Natural killer cell treated with Interleukin-12 subunit alpha and Interleukin-12 subunit beta and Interleukin-15 and Interleukin-18, amount 100 ng/mL, for 72 hours (primary cell): Measurements from ENCODE around the gene RBPMS2. TPM values are rescaled to one million over a fixed set of nuclear protein-coding genes. Genes with fewer than 3 reads are reported as not detected.
A peak's percentile ranks its signal among the peaks of the same experiment; 100 is the strongest.

Source experiments
- ATAC-seq, 2 donors: fragments of 150-1000 bp; cut with Tn5 transposase in 1 of 2; sonication (Bioruptor Pico), chemical (Tn5 transposase) in 1 of 2; 2 replicates each; pipeline ENCODE4 v1.10.0; 2021
- DNase-seq: peaks from one replicate; pipeline ENCODE4 v3.0.0; 2022; ENCODE audit warnings: low spot score
- H3K27ac Mint-ChIP-seq, 2 donors: 1 replicate in 1 of 2; 2 replicates in 1 of 2; pipeline ENCODE4 v1.8.0; 2022; ENCODE audit warnings: mixed read lengths in 2 of 2, mild to moderate bottlenecking in 1 of 2, moderate library complexity in 1 of 2
- H3K27me3 Mint-ChIP-seq, 2 donors: 1 replicate in 1 of 2; 2 replicates in 1 of 2; pipeline ENCODE4 v1.8.0; 2022; ENCODE audit warnings: mixed read lengths in 2 of 2
- H3K36me3 Mint-ChIP-seq: one replicate; pipeline ENCODE4 v1.8.0; 2022; ENCODE audit warnings: mixed read lengths
- H3K4me1 Mint-ChIP-seq, 2 donors: 1 replicate in 1 of 2; 2 replicates in 1 of 2; pipeline ENCODE4 v1.8.0; 2022; ENCODE audit warnings: low read depth in 2 of 2, mixed read lengths in 2 of 2, mild to moderate bottlenecking in 1 of 2
- H3K4me3 Mint-ChIP-seq: one replicate; pipeline ENCODE4 v1.8.0; 2022; ENCODE audit warnings: mixed read lengths
- H3K9me3 Mint-ChIP-seq: 2 replicates; pipeline ENCODE4 v1.8.0; 2022; ENCODE audit warnings: mixed read lengths
- total RNA-seq, 2 donors: library from RNA; stranded (reverse); gene quantifications; one replicate each; pipeline ENCODE4 v1.2.3, GENCODE V29; 2022

Gene RBPMS2
- total RNA-seq, 2 donors from 2014 or later = 0.33 to 1.7 TPM

- H3K36me3 Mint-ChIP-seq = no peaks in the 10 kb centered on the region
- H3K27me3 Mint-ChIP-seq = no peaks in the 10 kb centered on the region
- no peak for ATAC-seq
- H3K4me3 Mint-ChIP-seq = no peak overlapping the region
- DNase-seq = no peak
- peak overlapping the region in 1 of 2 donors; percentile 13 for H3K27ac Mint-ChIP-seq
- no peaks in the 10 kb centered on the region for H3K9me3 Mint-ChIP-seq
- H3K4me1 Mint-ChIP-seq = no peaks in the 10 kb centered on the region
Observed at GRCh38 chr15:64740311-64741170, 34.8 kb downstream of the RBPMS2 start.

- no peak overlapping the region for H3K4me3 Mint-ChIP-seq
- DNase-seq = no peak
- H3K36me3 Mint-ChIP-seq = no peaks in the 10 kb centered on the region
- ATAC-seq = no peak
- no peaks in the 10 kb centered on the region for H3K27me3 Mint-ChIP-seq
- no peaks in the 10 kb centered on the region for H3K4me1 Mint-ChIP-seq
- H3K27ac Mint-ChIP-seq = peak overlapping the region in 1 of 2 donors; percentile 13
- H3K9me3 Mint-ChIP-seq = no peaks in the 10 kb centered on the region
Observed at GRCh38 chr15:64739577-64740143, 35.7 kb downstream of the RBPMS2 start.

- Mint-ChIP-seq H3K36me3 (no peaks in the 10 kb centered on the region), H3K27me3 (no peaks in the 10 kb centered on the region), H3K27ac (no peak overlapping the region), H3K4me3 (no peak overlapping the region), H3K4me1 (no peaks in the 10 kb centered on the region), H3K9me3 (no peaks in the 10 kb centered on the region)
- DNase-seq (no peak), ATAC-seq (no peak)
Observed at GRCh38 chr15:64739156-64739555, 36.2 kb downstream of the RBPMS2 start.

GRCh38 chr15:64738226-64739095 lies 36.9 kb downstream of the RBPMS2 start:
- Mint-ChIP-seq H3K27me3 (no peaks in the 10 kb centered on the region), H3K4me1 (no peaks in the 10 kb centered on the region), H3K9me3 (no peaks in the 10 kb centered on the region), H3K36me3 (no peaks in the 10 kb centered on the region), H3K4me3 (no peak overlapping the region), H3K27ac (no peak overlapping the region)
- ATAC-seq = no peak
- DNase-seq = no peak

- no peak overlapping the region for H3K27ac Mint-ChIP-seq
- H3K4me3 Mint-ChIP-seq = no peak overlapping the region
- ATAC-seq (no peak), DNase-seq (no peak)
- peaks cover 11 to 12% of the 10 kb centered on the region in 2 donors for H3K4me1 Mint-ChIP-seq
- H3K36me3 Mint-ChIP-seq = no peaks in the 10 kb centered on the region
- peaks cover 0 to 3% of the 10 kb centered on the region in 2 donors for H3K27me3 Mint-ChIP-seq
- H3K9me3 Mint-ChIP-seq = no peaks in the 10 kb centered on the region
Observed at GRCh38 chr15:64732156-64732860, 43.1 kb downstream of the RBPMS2 start.

GRCh38 chr15:64731805-64732151 lies 43.6 kb downstream of the RBPMS2 start:
- H3K4me1 Mint-ChIP-seq = peaks cover 11 to 12% of the 10 kb centered on the region in 2 donors
- ATAC-seq = no peak
- no peak overlapping the region for H3K4me3 Mint-ChIP-seq
- H3K27ac Mint-ChIP-seq = peak overlapping the region in 1 of 2 donors; percentile 49
- no peak for DNase-seq
- H3K27me3 Mint-ChIP-seq = peaks cover 0 to 3% of the 10 kb centered on the region in 2 donors
- no peaks in the 10 kb centered on the region for H3K36me3 Mint-ChIP-seq
- H3K9me3 Mint-ChIP-seq = no peaks in the 10 kb centered on the region

- Mint-ChIP-seq H3K4me1 (peaks cover 11 to 12% of the 10 kb centered on the region in 2 donors), H3K9me3 (no peaks in the 10 kb centered on the region), H3K27me3 (peaks cover 0 to 3% of the 10 kb centered on the region in 2 donors), H3K36me3 (no peaks in the 10 kb centered on the region), H3K27ac (peak overlapping the region in 1 of 2 donors; percentile 49), H3K4me3 (no peak overlapping the region)
- ATAC-seq (peak; percentile 80 to 85), DNase-seq (peak; percentile 80)
Observed at GRCh38 chr15:64731012-64731804, 44.2 kb downstream of the RBPMS2 start.

GRCh38 chr15:64730151-64730550 lies 45.2 kb downstream of the RBPMS2 start:
- ATAC-seq = no peak

GRCh38 chr15:64720188-64720587 lies 55.2 kb downstream of the RBPMS2 start:
- Mint-ChIP-seq H3K4me3 (no peak overlapping the region), H3K27ac (no peak overlapping the region), H3K27me3 (no peaks in the 10 kb centered on the region), H3K36me3 (no peaks in the 10 kb centered on the region), H3K9me3 (no peaks in the 10 kb centered on the region), H3K4me1 (peaks cover 0 to 2% of the 10 kb centered on the region in 2 donors)
- DNase-seq = no peak
- no peak for ATAC-seq

More at GRCh38 chr15:64730151-64730550, 45.2 kb downstream of the RBPMS2 start:
- DNase-seq = no peak
- no peak overlapping the region for H3K27ac Mint-ChIP-seq
- H3K9me3 Mint-ChIP-seq = no peaks in the 10 kb centered on the region
- H3K36me3 Mint-ChIP-seq = no peaks in the 10 kb centered on the region
- H3K27me3 Mint-ChIP-seq = peaks cover 0 to 3% of the 10 kb centered on the region in 2 donors
- peaks cover 11 to 12% of the 10 kb centered on the region in 2 donors for H3K4me1 Mint-ChIP-seq
- H3K4me3 Mint-ChIP-seq = no peak overlapping the region

GRCh38 chr15:64717735-64718495 lies 57.5 kb downstream of the RBPMS2 start:
- Mint-ChIP-seq H3K4me1 (peaks cover 0 to 2% of the 10 kb centered on the region in 2 donors), H3K27me3 (no peaks in the 10 kb centered on the region), H3K9me3 (no peaks in the 10 kb centered on the region), H3K27ac (no peak overlapping the region), H3K4me3 (no peak overlapping the region), H3K36me3 (no peaks in the 10 kb centered on the region)
- DNase-seq (no peak), ATAC-seq (no peak)

- Mint-ChIP-seq H3K27me3 (no peaks in the 10 kb centered on the region), H3K4me3 (no peak overlapping the region), H3K36me3 (no peaks in the 10 kb centered on the region), H3K9me3 (no peaks in the 10 kb centered on the region), H3K27ac (no peak overlapping the region), H3K4me1 (peaks cover 0 to 2% of the 10 kb centered on the region in 2 donors)
- ATAC-seq (no peak), DNase-seq (no peak)
Observed at GRCh38 chr15:64717130-64717529, 58.3 kb downstream of the RBPMS2 start.

GRCh38 chr15:64716452-64716851 lies 58.9 kb downstream of the RBPMS2 start:
- Mint-ChIP-seq H3K36me3 (no peaks in the 10 kb centered on the region), H3K27me3 (no peaks in the 10 kb centered on the region), H3K27ac (no peak overlapping the region), H3K4me3 (no peak overlapping the region), H3K4me1 (peaks cover 0 to 2% of the 10 kb centered on the region in 2 donors), H3K9me3 (no peaks in the 10 kb centered on the region)
- DNase-seq = no peak
- ATAC-seq = peak in 1 of 2 donors; percentile 24
